Measurements from ENCODE around the gene B3GAT3.

DNA sequence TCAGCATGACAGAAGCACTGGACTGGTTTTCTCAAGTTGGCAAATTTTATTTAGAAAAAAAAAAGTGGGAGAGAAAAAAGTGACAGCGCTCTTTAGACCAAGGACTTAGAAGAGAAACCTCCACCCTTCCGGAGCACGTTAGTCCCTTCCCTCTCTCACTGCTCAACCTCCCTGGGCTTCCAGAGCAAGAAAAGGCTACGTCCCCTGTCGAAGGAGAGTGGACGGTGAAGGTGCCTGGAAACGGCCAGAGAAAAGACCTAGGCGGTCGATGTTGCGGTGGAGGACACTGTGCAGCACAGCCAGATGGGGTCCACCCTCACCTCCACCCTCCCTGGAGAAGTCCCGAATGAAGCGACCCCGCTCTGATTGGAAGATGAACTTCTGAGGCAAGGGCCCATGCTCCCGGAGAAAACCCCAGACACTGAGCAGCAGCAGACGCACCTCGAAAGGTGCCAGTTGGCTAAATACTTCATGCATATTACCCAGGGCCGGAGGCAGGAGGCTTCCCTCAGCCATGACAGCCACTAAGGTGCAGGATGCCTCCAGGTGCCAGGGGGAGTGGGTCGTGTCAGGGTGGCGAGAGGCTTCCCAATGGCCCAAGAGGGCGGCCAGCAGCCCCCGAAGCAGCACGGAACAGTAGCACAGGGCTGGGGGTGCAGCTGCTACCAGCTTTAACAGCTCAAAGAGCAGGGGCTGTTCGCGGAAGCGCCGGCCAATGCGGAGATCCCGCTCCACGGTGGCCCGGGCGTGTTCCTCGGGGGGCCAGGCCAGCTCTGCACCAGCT, 25.2 kb upstream of the B3GAT3 start:
- TF ChIP-seq, protein P1, sequence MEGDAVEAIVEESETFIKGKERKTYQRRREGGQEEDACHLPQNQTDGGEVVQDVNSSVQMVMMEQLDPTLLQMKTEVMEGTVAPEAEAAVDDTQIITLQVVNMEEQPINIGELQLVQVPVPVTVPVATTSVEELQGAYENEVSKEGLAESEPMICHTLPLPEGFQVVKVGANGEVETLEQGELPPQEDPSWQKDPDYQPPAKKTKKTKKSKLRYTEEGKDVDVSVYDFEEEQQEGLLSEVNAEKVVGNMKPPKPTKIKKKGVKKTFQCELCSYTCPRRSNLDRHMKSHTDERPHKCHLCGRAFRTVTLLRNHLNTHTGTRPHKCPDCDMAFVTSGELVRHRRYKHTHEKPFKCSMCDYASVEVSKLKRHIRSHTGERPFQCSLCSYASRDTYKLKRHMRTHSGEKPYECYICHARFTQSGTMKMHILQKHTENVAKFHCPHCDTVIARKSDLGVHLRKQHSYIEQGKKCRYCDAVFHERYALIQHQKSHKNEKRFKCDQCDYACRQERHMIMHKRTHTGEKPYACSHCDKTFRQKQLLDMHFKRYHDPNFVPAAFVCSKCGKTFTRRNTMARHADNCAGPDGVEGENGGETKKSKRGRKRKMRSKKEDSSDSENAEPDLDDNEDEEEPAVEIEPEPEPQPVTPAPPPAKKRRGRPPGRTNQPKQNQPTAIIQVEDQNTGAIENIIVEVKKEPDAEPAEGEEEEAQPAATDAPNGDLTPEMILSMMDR (IDR thresholded peaks at IDR 0.05; ENCODE audit: borderline replicate concordance, extremely low read depth, low read length, poor library complexity, severe bottlenecking), result no peak
- TF ChIP-seq EZH2 (IDR thresholded peaks at IDR 0.05; ENCODE audit: borderline replicate concordance, low read depth, low read length, severe bottlenecking), result no peak

All from DND-41 (cell line).